Coronary artery (tissue), 2 donors: Measurements from ENCODE around the gene POLR3A.
A peak's percentile ranks its signal among the peaks of the same experiment; 100 is the strongest.

Experiments used
- DNase-seq: peaks from one replicate; pipeline ENCODE4 v3.0.0-alpha.2; 2017; ENCODE audit warnings: low spot score
- H3K27ac ChIP-seq, 2 donors: fragments of 200-600 bp; sonication (generic); one replicate each; pipeline ENCODE4 v1.5.1; 2016 to 2019
- H3K4me3 ChIP-seq: fragments of 200-600 bp; sonication (generic); 2 replicates; pipeline ENCODE4 v1.5.1; 2016; ENCODE audit warnings: mild to moderate bottlenecking, moderate library complexity
- CTCF ChIP-seq: fragments of 200-600 bp; sonication (generic); IDR thresholded peaks from one replicate; pipeline ENCODE4 v1.5.1; 2019; ENCODE audit warnings: antibody characterized with exemption

The POLR3A gene

GRCh38 chr10:77973276-77973675 lies 56.0 kb downstream of the POLR3A start:
- Histone ChIP-seq H3K27ac (peak overlapping the region; percentile 51 to 69), H3K4me3 (no peak overlapping the region)
- no peak for DNase-seq
- TF ChIP-seq CTCF = no peak

GRCh38 chr10:77972148-77972547 lies 57.2 kb downstream of the POLR3A start:
- TF ChIP-seq CTCF = no peak
- H3K27ac ChIP-seq = peak overlapping the region; percentile 30 to 69
- H3K4me3 ChIP-seq = no peak overlapping the region
- DNase-seq = no peak

GRCh38 chr10:77971804-77972144 lies 57.5 kb downstream of the POLR3A start:
- H3K27ac ChIP-seq = peak overlapping the region; percentile 69 to 87
- TF ChIP-seq CTCF = no peak
- no peak overlapping the region for H3K4me3 ChIP-seq
- no peak for DNase-seq

- no peak for TF ChIP-seq CTCF
- peak overlapping the region; percentile 29 for H3K4me3 ChIP-seq
- peak overlapping the region; percentile 69 to 87 for H3K27ac ChIP-seq
- DNase-seq = peak; percentile 88
Observed at GRCh38 chr10:77970869-77971803, 58.2 kb downstream of the POLR3A start.

GRCh38 chr10:77969114-77969513 lies 60.2 kb downstream of the POLR3A start:
- no peak overlapping the region for H3K4me3 ChIP-seq
- no peak for DNase-seq
- H3K27ac ChIP-seq = no peak overlapping the region
- no peak for TF ChIP-seq CTCF

GRCh38 chr10:77967611-77968022 lies 61.7 kb downstream of the POLR3A start:
- Histone ChIP-seq H3K4me3 (no peak overlapping the region), H3K27ac (no peak overlapping the region)
- TF ChIP-seq CTCF = no peak
- DNase-seq = no peak

GRCh38 chr10:77965294-77965693 lies 64.0 kb downstream of the POLR3A start:
- Histone ChIP-seq H3K4me3 (no peak overlapping the region), H3K27ac (no peak overlapping the region)
- no peak for DNase-seq
- no peak for TF ChIP-seq CTCF
